GM19468 (cell line): ENCODE data around the gene CXCL17.
"Not testable (repeated sequence)": the region's sequence is repeated elsewhere in the genome, so short reads cannot be mapped to it uniquely, and the experiment has no call there.

Experiments used
- ATAC-seq: cut with Tn5 transposase; IDR thresholded peaks from one replicate; pipeline ENCODE4 v1.9.1; 2021; ENCODE audit warnings: mild to moderate bottlenecking, moderate library complexity, moderate number of reproducible peaks; ENCODE audit not compliant: unreplicated experiment; ENCODE audit errors: extremely low read depth

The CXCL17 gene

DNA sequence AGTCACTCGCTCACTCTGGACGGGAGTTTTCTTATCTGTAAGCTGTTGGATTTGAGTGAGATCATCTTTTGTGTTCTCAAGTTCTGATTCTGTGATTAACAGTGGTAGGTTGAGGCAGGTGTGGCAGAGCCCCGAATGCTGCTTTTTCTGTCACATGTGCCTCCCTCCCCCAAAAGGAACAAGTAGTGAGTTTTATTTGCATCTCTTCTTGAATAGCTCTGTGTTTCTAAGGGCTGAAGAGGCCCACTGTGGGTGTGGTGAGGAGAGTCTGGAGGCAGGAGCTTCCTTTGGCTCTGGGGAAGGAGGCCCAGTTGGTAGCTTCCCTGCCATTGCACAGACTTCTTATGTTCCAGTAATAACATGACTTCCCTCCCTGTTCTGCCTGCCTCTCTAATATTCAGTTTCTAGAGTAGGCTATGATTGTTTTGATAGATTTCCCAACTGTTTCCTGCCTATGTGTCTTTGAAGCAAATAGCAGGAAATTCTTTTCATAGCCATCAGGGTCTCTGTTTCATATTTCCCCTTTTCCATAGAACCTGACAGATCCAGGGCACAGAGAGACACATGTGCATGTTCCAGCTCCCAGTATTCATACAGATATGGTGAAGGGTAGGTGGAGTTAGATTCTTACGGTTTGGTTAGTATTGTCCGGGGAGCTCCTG, 23.9 kb upstream of the CXCL17 start:
- no peak for ATAC-seq

DNA sequence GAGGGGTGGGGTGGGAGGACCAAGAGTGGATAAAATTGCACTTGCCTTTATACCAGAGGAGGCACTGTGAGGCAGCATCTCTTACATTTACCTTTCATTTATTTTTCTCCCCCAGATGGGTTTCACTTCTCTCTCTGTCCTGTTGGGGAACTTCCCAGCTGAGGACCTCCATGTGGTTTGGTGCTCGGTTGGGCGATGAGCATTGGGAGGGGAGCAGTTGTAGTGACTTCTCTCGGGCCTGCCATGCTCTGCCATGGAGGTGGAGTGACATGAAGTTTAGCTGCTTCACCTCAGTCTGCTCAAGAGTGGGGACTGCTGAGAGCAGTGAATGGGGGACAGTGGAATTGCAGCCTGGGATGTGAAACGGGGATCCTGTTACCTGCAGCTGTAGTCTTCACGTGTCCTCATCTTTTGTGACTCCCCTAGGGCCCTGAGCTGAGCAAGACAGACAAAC, 23.1 kb upstream of the CXCL17 start:
- peak; percentile 52 for ATAC-seq

DNA sequence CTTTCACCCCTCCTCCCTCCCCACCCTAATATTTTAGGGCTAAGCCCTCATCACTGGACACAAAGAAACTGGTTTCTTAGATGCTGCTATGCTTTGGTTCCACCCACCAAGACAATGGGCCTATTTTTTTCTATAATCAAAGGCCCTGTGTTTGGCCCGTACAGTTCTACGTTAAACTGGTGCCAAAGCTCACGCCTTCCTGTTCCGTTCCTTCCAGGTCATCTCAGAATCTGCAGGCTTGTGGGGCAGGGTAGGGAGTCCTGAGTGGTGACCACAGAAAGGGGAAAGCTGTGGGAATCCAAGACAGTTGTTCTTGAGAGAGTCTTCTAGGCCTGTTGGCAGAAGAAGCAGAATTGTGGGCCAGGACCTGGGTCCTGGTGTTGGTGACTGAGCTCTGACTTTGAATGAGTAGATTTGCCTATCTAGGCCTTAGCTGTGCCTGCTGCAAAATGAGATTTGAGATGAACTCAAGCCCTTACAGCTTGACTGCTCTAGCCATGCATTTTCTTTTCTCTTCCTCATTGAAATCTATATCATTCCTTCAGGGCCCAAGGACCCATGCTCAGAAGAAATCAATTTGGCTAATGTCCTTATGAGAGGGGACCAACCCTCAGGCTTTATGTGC, 19.1 kb upstream of the CXCL17 start:
- ATAC-seq = no peak

DNA sequence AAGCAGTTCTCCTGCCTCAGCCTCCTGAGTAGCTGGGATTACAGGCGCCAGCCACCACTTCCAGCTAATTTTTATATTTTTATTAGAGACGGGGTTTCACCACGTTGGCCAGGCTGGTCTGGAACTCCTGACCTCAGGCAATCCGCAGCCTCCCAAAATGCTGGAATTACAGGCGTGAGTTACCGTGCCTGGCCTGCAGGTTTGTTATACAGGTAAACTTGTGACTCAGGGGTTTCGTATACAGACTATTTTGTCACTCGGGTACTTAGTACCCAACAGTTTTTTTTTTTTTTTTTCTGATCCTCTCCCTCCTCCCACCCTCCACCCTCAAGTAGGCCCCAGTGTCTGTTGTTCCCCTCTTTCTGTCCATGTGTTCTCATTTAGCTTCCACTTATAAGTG, 18.5 kb upstream of the CXCL17 start:
- ATAC-seq = not testable (repeated sequence)

DNA sequence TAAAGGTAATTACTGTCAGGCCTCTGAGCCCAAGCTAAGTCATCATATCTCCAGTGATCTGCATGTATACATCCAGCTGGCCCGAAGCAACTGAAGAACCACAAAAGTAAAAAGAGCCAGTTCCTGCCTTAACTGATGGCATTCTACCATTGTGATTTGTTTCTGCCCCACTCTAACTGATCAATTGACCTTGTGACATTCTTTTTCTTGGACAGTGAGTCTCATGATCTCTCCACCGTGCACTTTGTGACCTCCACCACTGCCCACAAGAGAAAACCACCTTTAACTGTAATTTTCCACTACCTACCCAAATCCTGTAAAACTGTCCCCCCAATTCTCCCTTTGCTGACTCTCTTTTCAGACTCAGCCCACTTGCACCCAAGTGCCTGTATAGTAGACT, 17.2 kb upstream of the CXCL17 start:
- no peak for ATAC-seq

DNA sequence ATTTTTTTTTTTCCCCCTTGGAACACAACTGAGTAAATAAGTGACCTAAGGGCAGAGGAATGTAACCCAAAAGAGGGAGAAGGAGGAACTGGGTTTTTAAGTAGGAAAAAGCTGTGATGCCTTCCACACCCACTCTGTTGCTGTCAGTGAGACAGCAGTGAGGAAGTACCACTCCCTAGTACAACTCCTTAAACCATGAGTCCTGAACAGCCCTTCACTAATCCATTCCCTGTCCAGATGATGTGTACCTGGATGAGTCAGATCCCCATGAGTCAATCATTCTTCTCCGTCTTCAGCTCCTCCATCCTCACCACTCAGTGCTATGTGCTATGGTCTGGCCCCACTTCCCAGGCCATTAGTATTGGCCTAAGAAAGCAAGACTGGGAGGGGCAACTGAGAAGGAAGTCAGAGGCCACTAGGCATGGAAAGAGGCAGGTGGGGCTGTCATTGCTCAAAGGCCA, 12.9 kb upstream of the CXCL17 start:
- ATAC-seq = no peak

DNA sequence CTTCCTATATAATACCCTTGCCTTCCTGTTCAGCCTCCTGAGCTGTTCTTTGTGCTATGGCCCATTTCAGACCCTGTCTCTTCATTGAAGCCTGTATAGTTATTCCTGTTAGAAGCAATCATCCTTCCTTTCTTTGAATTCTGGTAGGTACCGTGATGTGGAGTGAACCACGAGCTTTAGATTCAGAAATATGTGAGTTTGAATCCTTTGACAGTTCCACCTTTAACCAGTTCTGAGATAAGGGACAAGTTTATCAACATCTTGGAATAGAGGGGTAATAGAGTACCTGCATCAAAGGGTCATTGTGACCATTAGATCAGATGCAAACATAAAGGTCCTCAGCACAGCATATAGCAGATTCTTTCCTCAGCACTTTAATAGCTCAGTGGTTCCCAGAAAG, 12.3 kb upstream of the CXCL17 start:
- no peak for ATAC-seq

DNA sequence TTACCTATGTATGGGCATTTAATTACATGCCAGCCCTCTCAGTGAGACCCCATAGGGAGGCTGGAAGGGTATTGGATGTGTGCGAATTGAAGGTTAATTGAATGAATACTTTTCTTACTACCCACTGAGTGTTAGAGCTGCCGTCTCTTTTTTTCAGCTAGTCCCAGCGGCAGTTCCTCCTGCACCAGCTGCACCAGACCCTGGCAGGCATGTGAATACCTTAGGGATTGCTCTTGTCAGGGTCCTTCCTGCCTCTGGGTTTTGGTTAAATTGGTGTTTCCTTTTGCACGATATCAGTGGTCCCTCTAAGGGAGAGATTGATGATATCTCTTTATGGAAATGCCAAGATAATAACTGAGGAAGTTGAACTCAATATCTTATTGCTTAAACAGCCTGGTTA, 9.8 kb upstream of the CXCL17 start:
- no peak for ATAC-seq

DNA sequence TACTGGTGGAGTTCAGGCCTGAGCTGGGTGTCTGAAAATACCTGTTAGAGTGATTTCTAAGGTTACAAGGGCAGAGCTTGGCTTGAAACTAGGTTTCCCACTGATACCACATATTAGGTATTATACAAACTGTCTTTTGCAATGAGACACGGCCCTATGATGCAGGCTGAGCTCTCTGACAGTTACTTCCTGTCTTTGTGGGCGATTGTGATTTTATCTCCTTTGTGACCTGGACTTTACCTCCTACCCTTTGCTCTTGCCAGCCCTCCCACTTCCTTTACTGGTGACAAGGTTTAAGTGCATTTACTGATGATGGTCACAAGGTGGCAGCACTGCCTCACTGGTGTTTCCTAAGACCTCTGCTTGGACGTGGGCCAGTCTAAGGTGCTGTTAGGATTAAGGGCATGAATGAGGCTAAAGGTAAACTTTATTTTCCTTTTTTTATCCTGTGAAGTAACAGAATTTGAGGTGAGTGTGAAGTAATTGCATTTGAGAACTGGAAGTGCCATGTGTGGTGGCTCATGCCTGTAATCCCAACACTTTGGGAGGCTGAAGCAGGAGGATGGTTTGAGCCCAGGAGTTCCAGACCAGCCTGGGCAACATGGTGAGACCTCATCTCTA, 7.7 kb upstream of the CXCL17 start:
- peak; percentile 56 for ATAC-seq

DNA sequence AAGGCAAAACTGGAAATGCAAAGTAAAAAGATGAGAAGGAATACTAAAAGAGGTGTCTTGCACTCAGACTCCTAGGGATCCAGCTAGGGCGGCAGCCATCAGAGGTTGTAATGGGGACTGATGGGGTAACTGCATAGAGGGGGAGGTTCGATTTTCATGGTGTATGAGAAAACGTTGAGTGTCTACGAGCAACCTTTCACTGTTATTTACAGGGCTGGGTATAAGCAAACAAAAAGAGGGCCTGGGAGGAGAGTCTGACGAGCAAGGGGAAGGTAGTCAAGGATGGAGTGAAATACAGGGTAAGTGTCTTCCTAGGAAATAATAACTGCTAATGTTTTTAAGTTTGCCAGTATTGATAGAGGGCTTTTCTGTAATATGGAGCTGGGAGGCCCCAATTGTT, 5.6 kb upstream of the CXCL17 start:
- ATAC-seq = not testable (repeated sequence)

DNA sequence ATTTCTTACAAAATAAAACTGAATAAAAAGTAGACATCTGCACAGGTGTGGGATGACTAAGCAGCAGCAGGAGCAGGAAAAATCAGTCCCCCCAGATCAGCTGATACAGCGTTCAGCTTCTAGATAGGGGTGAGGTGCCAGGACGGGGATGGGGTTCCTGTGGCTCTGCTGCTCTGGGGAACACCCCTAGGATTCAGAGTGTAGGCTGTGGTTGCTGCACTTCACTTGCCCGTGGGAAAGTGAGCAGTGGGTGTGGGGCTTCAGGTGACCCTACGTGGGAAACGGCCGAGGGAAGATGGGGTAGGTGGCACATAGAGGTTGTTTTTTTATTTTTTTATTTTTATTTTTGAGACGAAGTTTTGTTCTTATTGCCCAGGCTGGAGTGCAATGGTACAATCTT, 3.2 kb upstream of the CXCL17 start:
- no peak for ATAC-seq

DNA sequence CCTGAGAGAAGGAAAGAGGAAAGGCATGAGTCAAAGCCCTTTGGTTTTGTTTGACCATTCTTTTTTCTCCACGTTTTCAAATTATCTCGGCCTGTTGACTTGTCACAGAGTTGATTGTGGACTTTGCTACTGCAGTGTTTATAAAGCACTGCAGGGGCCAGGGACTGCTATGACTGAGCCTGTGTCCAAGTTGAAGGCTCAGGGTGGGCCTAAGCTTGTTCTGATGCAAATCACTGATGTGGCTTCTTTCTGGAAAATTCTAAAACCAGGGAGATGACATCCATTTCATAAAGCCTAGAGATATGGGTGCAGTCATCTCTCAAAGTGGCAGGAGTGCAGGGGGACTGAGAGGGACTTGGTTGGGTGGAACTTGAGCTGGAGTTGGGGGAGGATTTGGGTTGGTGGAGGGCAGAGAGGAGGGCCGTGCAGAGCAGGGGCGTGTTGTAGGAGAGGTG, 1.2 kb upstream of the CXCL17 start:
- ATAC-seq = no peak

DNA sequence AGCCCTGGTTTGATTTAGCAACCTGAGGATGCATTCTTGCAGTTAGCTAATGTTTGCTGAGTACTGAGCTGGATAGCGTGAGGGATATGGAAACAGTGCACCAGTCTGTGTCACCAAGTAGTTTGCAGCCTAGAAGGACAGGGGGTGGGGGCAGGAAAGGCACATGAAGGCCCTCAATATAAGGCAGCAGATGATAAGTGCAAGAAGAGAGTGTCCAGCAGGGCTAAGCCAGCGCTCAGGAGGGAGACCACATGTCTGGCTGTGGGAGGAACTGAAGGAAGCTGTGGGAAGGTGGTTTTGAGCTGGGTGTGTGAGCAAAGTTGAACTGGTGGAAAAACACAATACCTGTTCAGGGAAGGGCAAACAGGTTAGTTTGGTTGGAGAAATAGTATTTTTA, 1.7 kb downstream of the CXCL17 start:
- ATAC-seq = no peak

DNA sequence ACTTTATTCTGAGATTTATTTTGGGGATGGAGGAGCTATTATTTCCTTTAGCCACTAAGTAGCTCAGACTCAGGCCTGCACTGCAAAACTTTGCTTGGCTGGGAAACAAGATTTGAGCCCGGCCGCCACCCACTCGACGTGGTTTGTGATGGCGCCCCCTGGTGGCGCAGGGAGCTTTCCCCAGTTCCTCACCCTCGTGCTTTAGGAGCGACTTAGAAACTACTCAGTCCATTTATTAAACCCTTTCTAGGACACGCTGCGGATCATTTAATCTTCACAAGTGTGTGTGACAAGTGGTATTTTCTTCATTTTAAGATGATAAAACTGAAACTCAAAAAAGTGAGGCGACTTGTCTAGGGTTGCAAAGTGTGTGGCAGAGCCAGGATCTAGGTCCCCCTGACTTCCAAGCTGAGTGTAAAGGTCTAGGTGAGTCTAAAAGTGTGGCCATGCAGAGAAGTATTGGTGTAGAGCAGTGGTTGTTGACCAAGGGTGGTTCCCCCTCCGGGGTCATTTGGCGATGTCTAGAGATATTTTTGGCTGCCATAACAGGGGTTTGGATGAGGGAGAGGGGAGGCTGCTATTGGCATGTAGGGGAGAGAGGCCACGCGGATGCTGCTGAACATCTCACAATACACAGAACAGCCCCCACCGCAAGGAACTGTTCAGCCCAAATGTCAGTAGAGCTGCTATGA, 2.2 kb downstream of the CXCL17 start:
- no peak for ATAC-seq

DNA sequence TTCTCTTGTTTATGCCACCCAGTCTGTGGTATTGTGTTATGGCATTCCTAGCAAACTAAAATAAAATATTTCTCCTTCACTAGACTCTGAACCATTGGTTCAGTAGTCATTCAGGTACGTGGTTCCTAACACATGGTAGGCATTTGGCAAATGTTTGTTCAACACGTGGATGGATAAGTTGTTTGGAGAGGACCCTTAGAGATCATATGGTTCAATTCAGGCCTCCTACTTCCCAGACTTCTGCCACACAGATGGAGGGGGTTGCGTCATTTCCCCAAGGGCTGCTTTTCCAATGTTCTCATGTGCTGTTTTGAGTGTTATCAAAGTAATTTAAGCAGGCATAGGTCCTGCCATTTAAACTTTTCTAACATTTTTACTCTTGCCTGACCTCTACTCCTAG, 6.7 kb downstream of the CXCL17 start:
- ATAC-seq = no peak

DNA sequence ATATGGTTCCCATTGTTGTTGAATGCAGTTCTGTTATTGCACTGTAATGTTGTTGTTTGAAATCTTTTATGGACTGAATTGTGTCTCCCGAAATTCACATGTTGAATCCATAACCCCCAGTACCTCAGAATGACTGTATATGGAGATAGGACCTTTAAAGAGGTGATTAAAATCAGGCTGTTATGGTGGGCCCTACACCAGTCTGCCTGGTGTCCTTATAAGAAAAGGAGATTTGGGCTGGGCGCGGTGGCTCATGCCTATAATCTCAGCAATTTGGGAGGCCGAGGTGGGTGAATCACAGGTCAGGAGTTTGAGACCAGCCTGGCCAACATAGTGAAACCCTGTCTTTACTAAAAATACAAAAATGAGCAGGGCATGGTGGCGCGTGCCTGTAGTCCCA, 7.4 kb downstream of the CXCL17 start:
- ATAC-seq = no peak

DNA sequence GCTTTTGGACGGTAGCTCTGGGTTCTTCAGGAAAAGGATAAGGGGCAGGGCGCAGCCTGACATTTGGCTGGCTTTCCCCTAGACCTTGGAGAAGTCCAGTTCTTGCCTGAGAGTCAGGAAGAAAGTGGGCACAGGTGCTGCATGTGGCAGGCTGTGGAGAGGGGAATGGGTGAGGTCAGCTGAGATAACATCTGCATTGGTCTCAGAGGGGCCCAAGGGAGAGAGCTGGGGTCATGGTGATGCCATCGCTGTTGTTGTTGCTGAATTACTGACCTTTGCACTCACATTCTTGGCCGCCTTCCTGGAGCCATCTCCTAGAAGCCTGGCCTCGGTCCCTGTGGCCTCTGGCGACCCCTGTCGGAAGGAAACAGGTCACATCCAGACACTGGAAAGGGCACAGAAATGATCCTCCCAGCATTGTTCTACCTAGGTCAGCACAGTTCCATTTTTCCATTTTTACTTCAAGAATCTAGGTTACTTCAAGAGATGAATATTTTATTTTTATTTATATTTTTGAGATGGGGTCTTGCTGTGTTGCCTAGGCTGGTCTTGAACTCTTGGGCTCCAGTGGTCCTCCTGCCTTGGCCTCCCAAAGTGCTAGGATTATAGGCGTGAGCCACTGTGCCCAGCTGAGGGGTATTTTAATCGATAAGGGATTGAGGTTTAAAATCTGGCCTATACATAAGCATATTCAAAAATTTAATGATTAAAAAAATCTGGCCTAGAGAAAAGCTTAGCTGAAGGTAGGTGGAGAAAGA, 9.1 kb downstream of the CXCL17 start:
- no peak for ATAC-seq

DNA sequence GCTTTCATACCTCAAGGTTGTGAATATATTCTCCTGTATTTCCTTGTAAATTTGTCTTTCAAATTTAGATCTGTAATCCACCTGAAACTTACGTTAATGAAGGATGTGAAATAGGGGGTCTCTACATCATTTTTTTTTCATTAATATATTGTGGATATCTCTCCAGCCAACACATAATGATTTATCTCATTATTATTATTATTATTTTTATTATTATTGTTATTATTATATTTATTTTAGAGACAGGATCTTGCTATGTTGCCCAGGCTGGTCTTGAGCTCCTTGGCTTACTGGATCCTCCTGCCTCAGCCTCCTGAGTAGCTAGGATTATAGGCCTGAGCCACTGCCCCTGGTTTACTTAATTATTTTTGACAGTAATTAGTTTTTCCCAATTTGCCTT, 11.3 kb downstream of the CXCL17 start:
- ATAC-seq = no peak

DNA sequence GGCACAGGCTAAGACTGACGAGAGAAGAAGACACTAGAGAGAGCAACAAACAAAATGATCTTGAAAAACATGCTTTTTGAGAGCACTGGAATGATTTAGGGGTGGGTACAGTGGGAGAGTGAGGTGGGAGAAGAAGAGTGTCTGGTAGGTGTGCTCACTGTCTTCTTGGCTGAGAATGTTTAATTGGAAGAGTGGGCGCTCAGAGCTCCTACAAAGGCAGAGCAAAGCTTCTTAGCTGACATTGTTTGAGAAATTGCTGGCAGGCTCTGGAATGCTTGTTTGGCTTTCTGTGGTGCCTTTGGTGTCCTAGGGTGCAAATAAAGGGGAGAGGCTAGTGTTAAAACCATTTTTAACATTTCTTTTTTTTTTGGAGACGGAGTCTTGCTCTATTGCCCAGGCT, 14.1 kb downstream of the CXCL17 start:
- ATAC-seq = no peak

DNA sequence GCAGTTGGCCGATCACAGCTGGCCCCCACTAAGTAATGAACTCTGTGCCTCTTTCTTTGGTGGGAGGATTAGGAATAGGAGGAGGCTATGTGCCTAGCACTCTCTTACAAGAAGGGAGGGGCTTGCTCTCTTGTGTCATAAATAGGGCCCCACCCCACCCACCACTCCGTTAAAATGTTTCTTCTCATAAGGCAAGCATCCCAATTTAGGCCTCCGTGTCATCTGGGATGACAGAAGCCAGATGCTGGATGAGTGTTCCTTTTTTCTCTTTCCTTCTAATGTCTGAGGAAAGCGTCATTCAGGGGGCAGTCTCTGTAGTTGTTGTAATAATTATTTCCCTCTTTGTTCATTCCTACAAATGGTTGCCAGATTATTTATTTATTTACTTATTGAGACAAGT, 15.4 kb downstream of the CXCL17 start, which contains the start of gene LIPE:
Gene LIPE (minus strand): TSS at position 76 of the 400 bp plus-strand sequence. CDS start 239 bp downstream, outside the sequence.
- no peak for ATAC-seq
